Activated CD8-positive, alpha-beta memory T cell treated with anti-CD3 and anti-CD28 coated beads, Interleukin-2, amount 50 U/mL, for 48 hours (primary cell): ENCODE data around the gene SIRT7.
A peak's percentile ranks its signal among the peaks of the same experiment; 100 is the strongest.
"Not testable (repeated sequence)": the region's sequence is repeated elsewhere in the genome, so short reads cannot be mapped to it uniquely, and the experiment has no call there.

Source experiments
- DNase-seq: peaks from one replicate; pipeline ENCODE4 v3.0.0-alpha.2; 2020

The SIRT7 gene

DNA sequence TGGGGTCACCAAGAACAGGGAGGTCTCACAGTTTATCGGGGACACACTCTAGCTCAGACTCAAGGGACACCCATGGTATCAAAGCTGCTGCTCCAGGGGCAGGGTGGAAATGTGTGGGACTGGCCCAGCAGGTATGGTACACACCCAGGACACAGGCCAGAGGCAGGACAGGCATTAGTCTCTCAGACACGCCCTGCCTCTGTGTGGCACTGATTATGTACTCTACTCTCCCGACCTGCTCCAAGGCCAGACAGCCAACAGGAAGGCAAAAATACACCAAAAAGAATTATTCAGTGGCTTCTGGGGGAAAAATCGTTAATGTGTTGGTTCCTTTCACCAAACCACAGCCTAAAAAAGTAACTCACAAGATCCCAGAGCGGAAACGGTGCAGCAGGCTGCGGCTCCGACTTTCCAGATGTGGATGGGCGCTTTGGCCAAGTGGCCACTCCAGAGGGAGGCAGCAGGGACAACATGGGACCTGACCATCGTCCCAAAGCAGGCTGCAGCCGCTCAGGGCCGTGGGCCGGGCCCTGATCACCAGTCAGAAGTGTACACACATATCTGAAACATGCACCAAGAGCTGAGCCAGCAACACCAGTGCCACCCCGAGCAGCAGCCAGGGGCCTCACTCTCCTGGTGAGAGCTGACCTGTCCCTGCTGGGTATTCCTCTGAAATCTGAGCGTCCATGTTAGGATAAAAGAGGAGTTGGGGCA lies 1.0 kb upstream of the SIRT7 start:
- no peak for DNase-seq

DNA sequence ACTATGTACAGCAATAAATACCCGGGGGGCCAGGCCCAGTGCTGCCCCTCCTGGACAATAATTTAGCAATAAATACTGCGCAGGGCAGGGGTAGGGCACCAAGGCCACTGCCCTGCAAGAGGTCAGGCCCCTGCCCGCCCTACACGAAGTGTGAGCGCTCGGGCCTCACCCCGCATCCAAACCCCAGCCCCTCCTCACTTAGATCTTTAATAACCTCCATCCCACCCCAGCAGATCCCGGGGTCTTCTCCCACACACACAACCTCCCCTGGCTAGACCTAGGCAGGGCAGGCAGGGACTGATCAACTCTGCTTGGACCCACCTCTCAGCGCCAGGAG lies 325 bp upstream of the SIRT7 start:
- not testable (repeated sequence) for DNase-seq

DNA sequence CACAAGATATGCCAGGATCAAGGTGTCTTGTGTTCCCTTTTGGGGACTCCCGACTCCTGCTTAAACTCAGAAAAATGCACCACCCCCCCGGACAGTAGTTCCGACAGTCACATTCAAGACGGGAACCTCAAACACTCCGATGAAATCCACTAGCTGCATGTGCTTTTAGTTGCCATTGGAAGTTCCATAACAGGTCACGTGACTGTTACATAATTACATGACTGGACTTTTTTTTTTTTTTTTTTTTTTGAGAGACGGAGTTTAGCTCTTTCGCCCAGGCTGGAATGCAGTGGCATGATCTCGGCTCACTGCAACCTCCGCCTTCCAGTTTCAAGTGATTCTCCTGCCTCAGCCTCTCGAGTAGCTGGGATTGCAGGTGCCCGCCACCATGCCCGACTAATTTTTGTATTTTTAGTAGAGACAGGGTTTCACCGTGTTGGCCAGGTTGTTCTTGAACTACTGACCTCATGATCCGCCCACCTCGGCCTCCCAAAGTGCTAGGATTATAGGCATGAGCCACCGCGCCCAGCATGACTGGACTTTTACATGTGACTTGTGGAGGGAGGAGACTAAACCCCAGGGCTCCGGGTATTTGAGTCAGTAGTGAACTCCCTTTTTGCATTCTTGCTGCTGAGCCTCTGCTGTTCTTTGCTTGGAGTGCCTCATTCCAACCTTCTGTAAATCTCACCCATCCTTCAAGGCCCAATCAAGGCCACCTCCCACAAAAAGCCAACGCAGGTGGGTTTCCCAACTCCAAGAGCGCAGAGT lies 1.6 kb downstream of the SIRT7 start:
- no peak for DNase-seq

GRCh38 chr17:81915331-81915730 lies 2.6 kb downstream of the SIRT7 start:
- DNase-seq = no peak

GRCh38 chr17:81914103-81914850 lies 3.7 kb downstream of the SIRT7 start:
- DNase-seq = no peak

GRCh38 chr17:81913394-81914102 lies 4.4 kb downstream of the SIRT7 start:
- no peak for DNase-seq

- no peak for DNase-seq
Observed at GRCh38 chr17:81912441-81913309, 5.3 kb downstream of the SIRT7 start.

- no peak for DNase-seq
Observed at GRCh38 chr17:81911969-81912368, 6.0 kb downstream of the SIRT7 start.

- DNase-seq = peak; percentile 95
Observed at GRCh38 chr17:81911277-81911961, 6.6 kb downstream of the SIRT7 start, which contains the start of gene PCYT2. Gene PCYT2, minus strand, starts transcription at chr17:81911399. Its CDS starts 44 bp downstream, at chr17:81911355.

GRCh38 chr17:81910840-81911276 lies 7.1 kb downstream of the SIRT7 start:
- DNase-seq = peak; percentile 70

DNA sequence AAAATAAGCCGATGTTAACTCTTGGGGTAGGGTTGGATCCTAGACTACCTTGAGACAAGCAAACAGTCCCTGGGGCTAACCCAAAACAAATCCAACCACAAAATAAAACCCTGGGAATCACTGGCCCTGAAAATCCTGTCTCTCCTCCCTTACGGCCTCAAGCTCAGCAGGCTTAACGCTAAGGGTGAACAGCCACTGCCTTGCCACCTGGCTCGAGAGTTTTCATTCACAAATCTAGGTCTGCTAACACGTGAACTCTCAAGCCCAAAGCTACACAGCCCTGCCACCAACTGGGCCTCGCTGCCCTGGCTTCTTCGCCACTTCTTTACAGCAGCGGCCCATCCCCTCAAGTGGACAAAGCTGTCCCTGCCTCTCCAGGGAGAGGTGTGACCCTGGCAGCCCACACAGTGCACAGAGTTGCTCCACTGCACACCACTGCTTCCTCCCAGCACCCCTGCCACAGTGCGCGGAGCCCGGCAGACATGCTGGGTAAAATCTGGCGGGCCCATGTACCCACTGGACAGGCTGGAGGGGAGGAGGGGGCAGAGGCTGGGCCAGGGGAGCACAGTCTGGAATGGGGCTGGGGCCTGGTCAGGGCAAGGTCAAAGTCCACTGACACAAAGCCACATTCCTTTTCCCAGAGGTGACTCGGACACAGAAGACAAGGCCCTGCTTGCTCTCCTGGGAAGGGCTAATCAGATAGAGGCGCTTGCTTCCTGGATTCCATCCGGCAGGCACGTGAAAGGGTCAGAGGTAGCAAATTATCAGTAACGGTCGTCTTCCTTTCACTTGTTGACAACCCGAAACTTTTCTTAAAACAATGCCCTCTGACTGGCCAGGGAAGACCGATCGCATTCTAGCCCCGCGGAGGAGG lies 7.8 kb downstream of the SIRT7 start:
- DNase-seq = no peak

- no peak for DNase-seq
Observed at GRCh38 chr17:81909231-81909630, 8.7 kb downstream of the SIRT7 start.

- DNase-seq = no peak
Observed at GRCh38 chr17:81908793-81909192, 9.2 kb downstream of the SIRT7 start.

GRCh38 chr17:81907219-81908145 lies 10.5 kb downstream of the SIRT7 start:
- no peak for DNase-seq

DNA sequence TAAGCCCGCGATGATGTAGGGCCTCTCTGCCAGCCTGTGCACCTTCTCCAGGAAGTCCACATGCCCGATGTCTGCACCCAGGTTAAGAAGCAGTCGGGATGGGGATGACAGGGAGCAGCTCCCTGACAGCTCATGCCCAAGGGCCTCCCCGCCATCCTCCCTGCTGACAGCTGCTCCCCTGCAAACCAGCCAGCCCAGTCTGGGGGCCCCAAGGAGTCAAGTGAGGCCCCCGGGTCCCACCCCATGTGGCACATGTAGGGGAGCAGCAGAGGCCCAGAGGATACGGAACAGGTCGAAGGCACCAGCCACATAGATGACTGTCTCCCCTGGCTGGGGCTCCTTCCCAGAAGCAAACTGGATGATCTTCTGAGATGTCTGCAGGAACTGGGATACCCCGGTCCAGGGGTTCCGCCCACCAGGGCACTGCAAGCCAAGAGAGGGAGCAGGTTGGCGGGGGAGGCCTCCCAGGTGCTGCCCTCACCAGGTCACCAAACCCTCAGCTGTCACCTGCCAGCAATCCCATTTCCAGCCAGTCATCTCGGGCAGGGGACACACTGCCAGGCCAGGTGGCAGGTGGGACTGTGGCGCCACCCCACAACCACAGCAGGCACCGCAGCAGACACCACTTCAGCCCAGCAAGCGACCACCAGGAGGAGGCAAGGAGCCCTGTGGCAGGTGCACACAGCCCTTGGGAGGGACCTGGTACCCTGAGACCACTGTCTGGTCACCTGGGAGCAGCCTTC lies 11.3 kb downstream of the SIRT7 start:
- DNase-seq = no peak

DNA sequence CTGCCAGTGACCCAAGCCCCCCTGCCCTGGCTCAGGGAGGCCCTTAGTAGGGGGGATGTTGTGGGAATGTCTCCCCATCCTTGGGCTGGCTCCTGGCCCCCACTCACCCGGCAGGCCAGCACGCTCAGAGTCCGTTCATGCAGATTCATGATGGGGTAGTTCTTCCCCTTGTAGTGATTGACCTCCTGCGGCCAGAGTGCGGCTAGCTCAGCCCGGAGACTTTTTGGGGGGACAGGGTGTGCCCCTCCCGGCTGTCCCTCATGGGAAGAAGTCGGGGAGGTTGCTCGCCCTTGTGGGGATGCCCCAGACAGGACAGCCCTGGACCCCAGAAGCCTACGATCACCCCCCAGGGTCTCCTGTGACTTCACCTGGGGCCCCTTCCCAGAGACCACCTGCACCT lies 12.0 kb downstream of the SIRT7 start:
- DNase-seq = no peak

GRCh38 chr17:81905424-81905875 lies 12.5 kb downstream of the SIRT7 start:
- no peak for DNase-seq
